K562 (cell line): ENCODE results near the gene ANKH. TPM values are rescaled to one million over a fixed set of nuclear protein-coding genes. Genes with fewer than 3 reads are reported as not detected.

ENCODE experiments used
- ATAC-seq: fragments of 200-7000 bp; cut with Tn5 transposase; 3 replicates; pipeline ENCODE4 v1.9.1; 2020; ENCODE audit warnings: moderate library complexity
- BruUV-seq: library from RNA; stranded (reverse); fragments of 400-500 nt; replicated peaks from 2 replicates; lab custom pipeline; 2021; lab: Mats Ljungman, UMichigan
- CTCF ChIA-PET: fragments of 300-600 bp; formaldehyde crosslinking; extraction: SDS; loops from one replicate; lab custom pipeline; 2021; ENCODE audit warnings: low intra/inter-chr PET ratio; lab: Yijun Ruan, JAX
- POLR2A ChIA-PET: fragments of 300-600, 350-650 bp; sonication (Branson Sonifier 250); formaldehyde crosslinking; extraction: SDS; loops from one replicate; lab custom pipeline; 2021; ENCODE audit warnings: antibody characterized with exemption, inconsistent platforms; lab: Yijun Ruan, JAX
- DNase-seq, 4 experiments: peaks; one replicate each; pipeline versions ENCODE4 v3.0.0 to v3.0.0-alpha.2; 2011 to 2018; ENCODE audit warnings: low spot score in 3 of 4, mixed read lengths in 3 of 4; ENCODE audit errors: extremely low read depth in 1 of 4
- FAIRE-seq: peaks from 2 replicates; lab custom pipeline; 2011; peaks lifted over from hg19 to GRCh38; lab: Jason Lieb, UNC
- H2AFZ ChIP-seq: 2 replicates; pipeline ENCODE4 v1.6.0; 2011; ENCODE audit warnings: low read depth, low read length, control low read depth, inconsistent platforms
- H3K27ac ChIP-seq: fragments of 200-600 bp; 3 replicates; pipeline ENCODE4 v1.8.0; 2011; ENCODE audit warnings: low read depth, mild to moderate bottlenecking, control low read depth, inconsistent platforms, low read length, moderate library complexity, mixed read lengths; ENCODE audit errors: extremely low read depth
- H3K27me3 ChIP-seq, 2 experiments: fragments of 300-600 bp in 1 of 2; 2 replicates in 1 of 2; 3 replicates in 1 of 2; pipeline versions ENCODE4 v1.6.0 to v1.8.0; 2011; ENCODE audit warnings: inconsistent platforms in 2 of 2, low read length in 2 of 2, mild to moderate bottlenecking in 1 of 2, mixed read lengths in 1 of 2, moderate library complexity in 1 of 2; ENCODE audit not compliant: control insufficient read depth in 2 of 2, insufficient read depth in 2 of 2
- H3K36me3 ChIP-seq: fragments of 300-600 bp; 3 replicates; pipeline ENCODE4 v1.8.0; 2011; ENCODE audit warnings: mild to moderate bottlenecking, low read length, inconsistent platforms; ENCODE audit not compliant: control insufficient read depth, insufficient read depth
- H3K4me1 ChIP-seq, 2 experiments: fragments of 200-600 bp in 1 of 2; replicated peaks in 1 of 2; 2 replicates in 1 of 2; 3 replicates in 1 of 2; pipeline versions ENCODE4 v1.5.1 to v1.8.0; 2011; ENCODE audit warnings: inconsistent platforms in 2 of 2, low read length in 2 of 2, mild to moderate bottlenecking in 1 of 2, mixed read lengths in 1 of 2, moderate library complexity in 1 of 2; ENCODE audit not compliant: control insufficient read depth in 2 of 2, insufficient read depth in 2 of 2
- H3K4me2 ChIP-seq: 2 replicates; pipeline ENCODE4 v1.6.1; 2011; ENCODE audit warnings: low read length, control low read depth, inconsistent platforms, mixed read lengths; ENCODE audit not compliant: insufficient read depth
- H3K4me3 ChIP-seq: fragments of 200-600 bp; sonication (generic), shearing (Covaris generic); 2 replicates; pipeline ENCODE4 v1.5.1; 2016; ENCODE audit warnings: control low read depth, inconsistent platforms
- H3K79me2 ChIP-seq: fragments of 200-600 bp; 3 replicates; pipeline ENCODE4 v1.8.0; 2011; ENCODE audit warnings: low read length, inconsistent platforms; ENCODE audit not compliant: control insufficient read depth, insufficient read depth
- H3K9ac ChIP-seq, 2 experiments: 2 replicates each; pipeline versions ENCODE4 v1.6.0 to v1.6.1; 2011; ENCODE audit warnings: low read depth in 2 of 2, low read length in 2 of 2, control low read depth in 1 of 2, inconsistent platforms in 1 of 2, mild to moderate bottlenecking in 1 of 2, mixed read lengths in 1 of 2; ENCODE audit not compliant: insufficient read depth in 1 of 2
- H3K9me1 ChIP-seq: one replicate; pipeline ENCODE4 v1.6.0; 2011; ENCODE audit warnings: inconsistent platforms, mild to moderate bottlenecking, low read length, moderate library complexity; ENCODE audit not compliant: control insufficient read depth, insufficient read depth
- H3K9me3 ChIP-seq: replicated peaks from 2 replicates; pipeline ENCODE4 v1.5.1; 2011; ENCODE audit warnings: low read depth, low read length, inconsistent platforms; ENCODE audit not compliant: control insufficient read depth, insufficient read depth
- H4K20me1 ChIP-seq: replicated peaks from 2 replicates; pipeline ENCODE4 v1.6.1; 2011; ENCODE audit warnings: low read length, inconsistent platforms, mixed read lengths; ENCODE audit not compliant: control insufficient read depth, insufficient read depth
- BRF1 ChIP-seq: IDR thresholded peaks from 3 replicates; pipeline ENCODE4 v1.6.1; 2011; ENCODE audit warnings: borderline replicate concordance, mild to moderate bottlenecking; ENCODE audit not compliant: insufficient read length; ENCODE audit errors: extremely low read depth
- KHSRP ChIP-seq: fragments of 450-650 bp; IDR thresholded peaks from 2 replicates; pipeline ENCODE4 v1.6.1; 2017
- NFRKB ChIP-seq: fragments of 450-650 bp; IDR thresholded peaks from 2 replicates; pipeline ENCODE4 v1.6.1; 2016; ENCODE audit warnings: low read depth
- SIN3B ChIP-seq: fragments of 450-650 bp; IDR thresholded peaks from 2 replicates; pipeline ENCODE4 v1.6.1; 2017; ENCODE audit warnings: low read depth, mild to moderate bottlenecking, moderate library complexity
- SMC3 ChIP-seq: conservative IDR thresholded peaks from 2 replicates; pipeline ENCODE4 v1.6.1; 2011; ENCODE audit warnings: low read depth, low read length, improper control_type of control experiment; ENCODE audit not compliant: insufficient read depth
- ZC3H11A ChIP-seq: IDR thresholded peaks from 2 replicates; pipeline ENCODE4 v1.6.1; 2012; ENCODE audit warnings: low read depth, low read length, improper control_type of control experiment
- ZNF224 ChIP-seq: sonication (generic); formaldehyde crosslinking; IDR thresholded peaks from 2 replicates; pipeline ENCODE4 v1.8.0; 2022; ENCODE audit warnings: mild to moderate bottlenecking, missing genetic modification reagents
- ZNF551 ChIP-seq: fragments of 250-450 bp; sonication (Bioruptor Pico); IDR thresholded peaks from 2 replicates; pipeline ENCODE4 v1.5.0; 2021; ENCODE audit warnings: mild to moderate bottlenecking, moderate library complexity
- WGBS: fragments of 100-300 bp; shearing (Covaris generic); methylation state at CpG from one replicate; pipeline ENCODE4 v1.1.6; 2016; ENCODE audit warnings: low coverage, mixed read lengths; ENCODE audit not compliant: insufficient coverage; ENCODE audit errors: missing lambda C conversion rate; 5-methylcytosine and 5-hydroxymethylcytosine counted together
- in situ Hi-C: fragments of 300-500 bp; cut with MboI; formaldehyde crosslinking; loops from 4 replicates; pipeline ENCODE4 v1.15.0; 2018; ENCODE audit warnings: inconsistent platforms, mixed read lengths
- intact Hi-C: fragments of 100-400 bp; cut with micrococcal nuclease; formaldehyde crosslinking; loops from 2 replicates; pipeline ENCODE4 v1.14.2; 2022
- polyA plus RNA-seq, 8 experiments: library from polyadenylated mRNA; depleted of rRNA in 4 of 8; stranded (reverse) in 5 of 8; unstranded in 3 of 8; fragments of >200 nt; fragmentation: Nextera tagmentation in 2 of 8; fragmentation: Illumina TruSeq in 1 of 8; extraction: Ambion mirVana in 2 of 8; extraction: Trizol in 1 of 8; gene quantifications; 2 replicates each; pipeline versions ENCODE4 v1.2.1 to v1.2.3, GENCODE V29; 2011 to 2014; ENCODE audit warnings: inconsistent platforms in 1 of 8, missing spikeins in 1 of 8
- total RNA-seq, 7 experiments: library from RNA; depleted of rRNA in 6 of 7; stranded (reverse); fragments of >200 nt in 6 of 7; fragmentation: Illumina TruSeq in 2 of 7; extraction: Trizol in 2 of 7; gene quantifications; 2 replicates each; pipeline versions ENCODE4 v1.2.1 to v1.2.3, GENCODE V29; 2011 to 2021; ENCODE audit warnings: low replicate concordance in 1 of 7

Gene ANKH
- total and polyA plus RNA-seq, 9 of the 15 experiments (the other 6 are each of a cell fraction or from before 2014, with no cell fraction given): 0.79 to 12.2 (median 4.5) TPM

- Histone ChIP-seq H3K9ac (no peak overlapping the region), H3K4me2 (no peak overlapping the region), H3K4me1 (peaks cover 3 to 5% of the 10 kb centered on the region in 2 experiments), H3K36me3 (peaks cover 86% of the 10 kb centered on the region), H3K27ac (no peak overlapping the region), H3K79me2 (peaks cover 23% of the 10 kb centered on the region), H3K9me1 (peaks cover 3% of the 10 kb centered on the region), H3K27me3 (no peaks in the 10 kb centered on the region), H3K4me3 (no peak overlapping the region), H2AFZ (no peak overlapping the region), H3K9me3 (no peaks in the 10 kb centered on the region), H4K20me1 (no peaks in the 10 kb centered on the region)
- WGBS: 90% methylated on average over 10 of the region's 10 CpGs
- no peak for ATAC-seq
- BruUV-seq: no TSS peak
- TF ChIP-seq NFRKB (no peak), SMC3 (no peak), ZNF224 (no peak), BRF1 (no peak), ZC3H11A (no peak), KHSRP (no peak), ZNF551 (CRISPR knock-in tag) (no peak), SIN3B (no peak)
- FAIRE-seq: no peak
- DNase-seq: no peak
- in situ Hi-C loops: no loop called here
- intact Hi-C loops: no loop called here
- ChIA-PET CTCF (no interaction called here), POLR2A (interaction anchor here (0.8 kb wide), 1 partner anchor 9 kb away, joined by 3 read pairs; no protein-coding TSS in a partner anchor)
These were observed 190.3 kb downstream of the ANKH start for GRCh38 chr5:14681236-14681752.
